Measurements from ENCODE around the gene TMC7. TPM values are rescaled to one million over a fixed set of nuclear protein-coding genes. Genes with fewer than 3 reads are reported as not detected.

The TMC7 gene
- total and polyA plus RNA-seq, 2 of the 13 experiments (the other 11 are each of a cell fraction or from before 2014, with no cell fraction given), result 1.2 to 5.1 TPM

DNA sequence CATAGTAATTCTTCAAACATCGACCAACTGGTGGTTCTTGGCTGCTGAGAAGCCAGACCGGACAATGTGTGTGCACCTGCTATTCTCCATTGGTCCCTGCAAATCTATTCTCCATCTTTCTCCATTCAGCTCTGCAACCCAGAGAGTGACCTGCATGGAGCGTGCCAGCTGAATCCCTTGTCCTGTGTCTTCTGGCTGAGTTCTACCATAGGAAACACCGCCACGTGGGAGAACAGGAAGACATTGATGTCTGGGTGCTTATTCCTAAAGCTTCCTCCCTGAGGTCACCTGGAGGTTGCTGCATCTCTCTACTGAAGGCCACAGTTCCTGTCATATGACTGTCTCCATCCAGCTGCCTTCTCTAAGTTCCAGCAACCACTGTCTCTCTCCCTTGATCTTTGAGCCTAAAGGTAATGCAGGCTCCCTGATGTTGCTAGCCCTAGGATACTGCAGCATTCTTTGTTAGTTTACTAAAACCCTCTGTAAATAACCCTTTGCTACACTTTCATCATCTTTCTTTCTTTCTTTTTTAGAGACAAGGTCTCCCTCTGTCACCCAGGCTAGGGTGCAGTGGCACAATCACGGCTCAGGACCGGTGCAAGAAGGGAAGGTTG is 46.9 kb upstream of the TMC7 start (continued):
- TF ChIP-seq, protein P1, sequence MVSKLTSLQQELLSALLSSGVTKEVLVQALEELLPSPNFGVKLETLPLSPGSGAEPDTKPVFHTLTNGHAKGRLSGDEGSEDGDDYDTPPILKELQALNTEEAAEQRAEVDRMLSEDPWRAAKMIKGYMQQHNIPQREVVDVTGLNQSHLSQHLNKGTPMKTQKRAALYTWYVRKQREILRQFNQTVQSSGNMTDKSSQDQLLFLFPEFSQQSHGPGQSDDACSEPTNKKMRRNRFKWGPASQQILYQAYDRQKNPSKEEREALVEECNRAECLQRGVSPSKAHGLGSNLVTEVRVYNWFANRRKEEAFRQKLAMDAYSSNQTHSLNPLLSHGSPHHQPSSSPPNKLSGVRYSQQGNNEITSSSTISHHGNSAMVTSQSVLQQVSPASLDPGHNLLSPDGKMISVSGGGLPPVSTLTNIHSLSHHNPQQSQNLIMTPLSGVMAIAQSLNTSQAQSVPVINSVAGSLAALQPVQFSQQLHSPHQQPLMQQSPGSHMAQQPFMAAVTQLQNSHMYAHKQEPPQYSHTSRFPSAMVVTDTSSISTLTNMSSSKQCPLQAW (CRISPR knock-in tag; IDR thresholded peaks at IDR 0.05), result peak; percentile 66
- TF ChIP-seq, protein P2, sequence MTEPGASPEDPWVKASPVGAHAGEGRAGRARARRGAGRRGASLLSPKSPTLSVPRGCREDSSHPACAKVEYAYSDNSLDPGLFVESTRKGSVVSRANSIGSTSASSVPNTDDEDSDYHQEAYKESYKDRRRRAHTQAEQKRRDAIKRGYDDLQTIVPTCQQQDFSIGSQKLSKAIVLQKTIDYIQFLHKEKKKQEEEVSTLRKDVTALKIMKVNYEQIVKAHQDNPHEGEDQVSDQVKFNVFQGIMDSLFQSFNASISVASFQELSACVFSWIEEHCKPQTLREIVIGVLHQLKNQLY (CRISPR knock-in tag; IDR thresholded peaks at IDR 0.05), result peak; percentile 47; the same call in 1 of the 2 replicates
- TF ChIP-seq, protein P3, sequence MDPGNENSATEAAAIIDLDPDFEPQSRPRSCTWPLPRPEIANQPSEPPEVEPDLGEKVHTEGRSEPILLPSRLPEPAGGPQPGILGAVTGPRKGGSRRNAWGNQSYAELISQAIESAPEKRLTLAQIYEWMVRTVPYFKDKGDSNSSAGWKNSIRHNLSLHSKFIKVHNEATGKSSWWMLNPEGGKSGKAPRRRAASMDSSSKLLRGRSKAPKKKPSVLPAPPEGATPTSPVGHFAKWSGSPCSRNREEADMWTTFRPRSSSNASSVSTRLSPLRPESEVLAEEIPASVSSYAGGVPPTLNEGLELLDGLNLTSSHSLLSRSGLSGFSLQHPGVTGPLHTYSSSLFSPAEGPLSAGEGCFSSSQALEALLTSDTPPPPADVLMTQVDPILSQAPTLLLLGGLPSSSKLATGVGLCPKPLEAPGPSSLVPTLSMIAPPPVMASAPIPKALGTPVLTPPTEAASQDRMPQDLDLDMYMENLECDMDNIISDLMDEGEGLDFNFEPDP (CRISPR knock-in tag; conservative IDR thresholded peaks at IDR 0.05), result no peak
- TF ChIP-seq GATAD1 (CRISPR knock-in tag; IDR thresholded peaks at IDR 0.05), result no peak; the same call in none of the 2 replicates
- TF ChIP-seq, protein P4, sequence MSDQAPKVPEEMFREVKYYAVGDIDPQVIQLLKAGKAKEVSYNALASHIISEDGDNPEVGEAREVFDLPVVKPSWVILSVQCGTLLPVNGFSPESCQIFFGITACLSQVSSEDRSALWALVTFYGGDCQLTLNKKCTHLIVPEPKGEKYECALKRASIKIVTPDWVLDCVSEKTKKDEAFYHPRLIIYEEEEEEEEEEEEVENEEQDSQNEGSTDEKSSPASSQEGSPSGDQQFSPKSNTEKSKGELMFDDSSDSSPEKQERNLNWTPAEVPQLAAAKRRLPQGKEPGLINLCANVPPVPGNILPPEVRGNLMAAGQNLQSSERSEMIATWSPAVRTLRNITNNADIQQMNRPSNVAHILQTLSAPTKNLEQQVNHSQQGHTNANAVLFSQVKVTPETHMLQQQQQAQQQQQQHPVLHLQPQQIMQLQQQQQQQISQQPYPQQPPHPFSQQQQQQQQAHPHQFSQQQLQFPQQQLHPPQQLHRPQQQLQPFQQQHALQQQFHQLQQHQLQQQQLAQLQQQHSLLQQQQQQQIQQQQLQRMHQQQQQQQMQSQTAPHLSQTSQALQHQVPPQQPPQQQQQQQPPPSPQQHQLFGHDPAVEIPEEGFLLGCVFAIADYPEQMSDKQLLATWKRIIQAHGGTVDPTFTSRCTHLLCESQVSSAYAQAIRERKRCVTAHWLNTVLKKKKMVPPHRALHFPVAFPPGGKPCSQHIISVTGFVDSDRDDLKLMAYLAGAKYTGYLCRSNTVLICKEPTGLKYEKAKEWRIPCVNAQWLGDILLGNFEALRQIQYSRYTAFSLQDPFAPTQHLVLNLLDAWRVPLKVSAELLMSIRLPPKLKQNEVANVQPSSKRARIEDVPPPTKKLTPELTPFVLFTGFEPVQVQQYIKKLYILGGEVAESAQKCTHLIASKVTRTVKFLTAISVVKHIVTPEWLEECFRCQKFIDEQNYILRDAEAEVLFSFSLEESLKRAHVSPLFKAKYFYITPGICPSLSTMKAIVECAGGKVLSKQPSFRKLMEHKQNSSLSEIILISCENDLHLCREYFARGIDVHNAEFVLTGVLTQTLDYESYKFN (CRISPR knock-in tag; conservative IDR thresholded peaks at IDR 0.05), result peak; percentile 88
- TF ChIP-seq ETV6 (CRISPR knock-in tag; conservative IDR thresholded peaks at IDR 0.05), result 0 out of 2 replicates have a peak, but pooled peaks have one; percentile 21
- TF ChIP-seq HNRNPLL (IDR thresholded peaks at IDR 0.05; ENCODE audit: low read depth, low read length, poor library complexity, severe bottlenecking), result no peak
- TF ChIP-seq, protein P5, sequence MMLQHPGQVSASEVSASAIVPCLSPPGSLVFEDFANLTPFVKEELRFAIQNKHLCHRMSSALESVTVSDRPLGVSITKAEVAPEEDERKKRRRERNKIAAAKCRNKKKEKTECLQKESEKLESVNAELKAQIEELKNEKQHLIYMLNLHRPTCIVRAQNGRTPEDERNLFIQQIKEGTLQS (CRISPR knock-in tag; IDR thresholded peaks at IDR 0.05), result peak; percentile 64
- peak; percentile 29; the same call in 1 of the 2 replicates for TF ChIP-seq ZNF766 (CRISPR knock-in tag; IDR thresholded peaks at IDR 0.05; ENCODE audit: borderline replicate concordance)
- TF ChIP-seq ZNF550 (CRISPR knock-in tag; IDR thresholded peaks at IDR 0.05; ENCODE audit: borderline replicate concordance), result no peak
- peak; percentile 63; the same call in 1 of the 2 replicates for TF ChIP-seq HHEX (CRISPR knock-in tag; IDR thresholded peaks at IDR 0.05)
- TF ChIP-seq, protein P6, sequence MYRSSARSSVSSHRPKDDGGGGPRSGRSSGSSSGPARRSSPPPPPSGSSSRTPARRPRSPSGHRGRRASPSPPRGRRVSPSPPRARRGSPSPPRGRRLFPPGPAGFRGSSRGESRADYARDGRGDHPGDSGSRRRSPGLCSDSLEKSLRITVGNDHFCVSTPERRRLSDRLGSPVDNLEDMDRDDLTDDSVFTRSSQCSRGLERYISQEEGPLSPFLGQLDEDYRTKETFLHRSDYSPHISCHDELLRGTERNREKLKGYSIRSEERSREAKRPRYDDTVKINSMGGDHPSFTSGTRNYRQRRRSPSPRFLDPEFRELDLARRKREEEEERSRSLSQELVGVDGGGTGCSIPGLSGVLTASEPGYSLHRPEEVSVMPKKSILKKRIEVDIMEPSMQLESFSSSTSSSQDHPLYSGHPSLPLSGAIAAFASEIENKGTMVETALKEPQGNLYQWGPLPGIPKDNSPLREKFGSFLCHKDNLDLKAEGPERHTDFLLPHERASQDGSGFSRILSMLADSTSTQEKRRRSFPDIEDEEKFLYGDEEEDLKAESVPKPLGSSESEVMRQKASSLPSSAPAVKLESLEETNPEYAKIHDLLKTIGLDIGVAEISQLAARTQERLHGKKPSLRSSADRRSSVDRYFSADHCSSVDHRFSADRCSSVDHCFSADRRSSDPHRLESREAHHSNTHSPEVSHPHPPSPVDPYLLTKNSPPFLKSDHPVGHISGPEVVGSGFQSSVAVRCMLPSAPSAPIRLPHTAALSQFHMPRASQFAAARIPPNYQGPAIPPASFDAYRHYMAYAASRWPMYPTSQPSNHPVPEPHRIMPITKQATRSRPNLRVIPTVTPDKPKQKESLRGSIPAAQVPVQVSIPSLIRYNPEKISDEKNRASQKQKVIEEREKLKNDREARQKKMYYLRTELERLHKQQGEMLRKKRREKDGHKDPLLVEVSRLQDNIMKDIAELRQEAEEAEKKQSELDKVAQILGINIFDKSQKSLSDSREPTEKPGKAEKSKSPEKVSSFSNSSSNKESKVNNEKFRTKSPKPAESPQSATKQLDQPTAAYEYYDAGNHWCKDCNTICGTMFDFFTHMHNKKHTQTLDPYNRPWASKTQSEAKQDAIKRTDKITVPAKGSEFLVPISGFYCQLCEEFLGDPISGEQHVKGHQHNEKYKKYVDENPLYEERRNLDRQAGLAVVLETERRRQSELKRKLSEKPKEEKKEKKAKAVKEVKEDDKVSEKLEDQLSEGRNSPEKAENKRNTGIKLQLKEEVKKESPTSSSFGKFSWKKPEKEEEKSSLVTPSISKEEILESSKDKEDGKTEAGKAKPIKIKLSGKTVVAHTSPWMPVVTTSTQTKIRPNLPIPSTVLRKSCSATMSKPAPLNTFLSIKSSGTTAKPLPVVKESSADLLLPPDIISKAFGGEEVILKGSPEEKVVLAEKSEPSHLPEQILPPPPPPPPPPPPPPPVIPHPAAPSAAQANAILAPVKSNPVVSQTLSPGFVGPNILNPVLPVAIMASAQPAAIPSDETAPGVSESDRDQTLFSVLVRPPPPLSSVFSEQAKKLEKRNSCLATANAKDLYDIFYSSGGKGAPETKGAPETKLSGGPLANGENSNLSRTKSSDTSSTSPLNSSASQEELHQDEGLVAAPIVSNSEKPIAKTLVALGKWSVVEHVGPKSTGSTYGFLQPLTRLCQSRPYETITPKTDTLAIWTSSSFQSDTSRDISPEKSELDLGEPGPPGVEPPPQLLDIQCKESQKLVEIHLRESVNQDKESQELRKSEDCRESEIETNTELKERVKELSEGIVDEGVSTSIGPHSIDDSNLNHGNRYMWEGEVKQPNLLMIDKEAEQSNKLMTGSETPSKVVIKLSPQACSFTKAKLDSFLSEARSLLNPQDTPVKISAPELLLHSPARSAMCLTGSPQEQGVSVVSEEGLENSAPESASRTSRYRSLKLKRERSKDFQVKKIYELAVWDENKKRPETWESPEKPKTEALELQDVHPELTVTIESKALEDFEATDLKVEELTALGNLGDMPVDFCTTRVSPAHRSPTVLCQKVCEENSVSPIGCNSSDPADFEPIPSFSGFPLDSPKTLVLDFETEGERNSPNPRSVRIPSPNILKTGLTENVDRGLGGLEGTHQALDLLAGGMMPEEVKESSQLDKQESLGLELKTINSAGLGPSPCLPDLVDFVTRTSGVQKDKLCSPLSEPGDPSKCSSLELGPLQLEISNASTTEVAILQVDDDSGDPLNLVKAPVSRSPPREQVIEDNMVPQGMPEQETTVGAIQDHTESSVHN (CRISPR knock-in tag; IDR thresholded peaks at IDR 0.05), result no peak
